Osteoblast (primary cell): ENCODE data around the gene THAP7. TPM values are rescaled to one million over a fixed set of nuclear protein-coding genes. Genes with fewer than 3 reads are reported as not detected.
A peak's percentile ranks its signal among the peaks of the same experiment; 100 is the strongest.

Experiments used
- DNase-seq: peaks from one replicate; pipeline ENCODE4 v3.0.0; 2011; ENCODE audit warnings: low spot score, mixed read lengths; ENCODE audit not compliant: insufficient read length; ENCODE audit errors: missing footprints
- H2AFZ ChIP-seq: 2 replicates; pipeline ENCODE4 v1.6.0; 2011; ENCODE audit warnings: mild to moderate bottlenecking, low read length
- H3K27ac ChIP-seq: 2 replicates; pipeline ENCODE4 v1.5.1; 2011; ENCODE audit warnings: mild to moderate bottlenecking, low read depth, low read length, moderate library complexity
- H3K27me3 ChIP-seq: 2 replicates; pipeline ENCODE4 v1.6.0; 2012; ENCODE audit warnings: mild to moderate bottlenecking, control low read depth, inconsistent platforms, low read length, moderate library complexity; ENCODE audit not compliant: insufficient read depth
- H3K36me3 ChIP-seq: 2 replicates; pipeline ENCODE4 v1.5.1; 2011; ENCODE audit warnings: mild to moderate bottlenecking, low read length, control low read depth, moderate library complexity; ENCODE audit not compliant: insufficient read depth
- H3K4me1 ChIP-seq: 2 replicates; pipeline ENCODE4 v1.5.1; 2011; ENCODE audit warnings: mild to moderate bottlenecking, low read length, control low read depth, moderate library complexity; ENCODE audit not compliant: insufficient read depth
- H3K4me2 ChIP-seq: 2 replicates; pipeline ENCODE4 v1.6.0; 2011; ENCODE audit warnings: mild to moderate bottlenecking, low read length; ENCODE audit not compliant: insufficient read depth
- H3K4me3 ChIP-seq: fragments of 200-600 bp; sonication (generic); 3 replicates; pipeline ENCODE4 v1.5.1; 2012; ENCODE audit warnings: mild to moderate bottlenecking, low read length, inconsistent platforms; ENCODE audit not compliant: insufficient read depth
- H3K79me2 ChIP-seq: 2 replicates; pipeline ENCODE4 v1.6.0; 2012; ENCODE audit warnings: mild to moderate bottlenecking, low read length, control low read depth, inconsistent platforms; ENCODE audit not compliant: insufficient read depth
- H3K9me3 ChIP-seq: 2 replicates; pipeline ENCODE4 v1.5.1; 2011; ENCODE audit warnings: low read depth, low read length, control low read depth
- H4K20me1 ChIP-seq: 2 replicates; pipeline ENCODE4 v1.6.0; 2012; ENCODE audit warnings: mild to moderate bottlenecking, low read length, control low read depth; ENCODE audit not compliant: insufficient read depth
- CTCF ChIP-seq: IDR thresholded peaks from 2 replicates; pipeline ENCODE4 v1.5.1; 2011; ENCODE audit warnings: mild to moderate bottlenecking, low read depth, low read length, moderate library complexity; ENCODE audit errors: extremely low read depth
- total RNA-seq: library from RNA; depleted of rRNA; stranded (reverse); fragments of >200 nt; gene quantifications from 2 replicates; pipeline ENCODE4 v1.2.3, GENCODE V29; 2012

THAP7 gene
- total RNA-seq, 1 donor, result 24.2 TPM

DNA sequence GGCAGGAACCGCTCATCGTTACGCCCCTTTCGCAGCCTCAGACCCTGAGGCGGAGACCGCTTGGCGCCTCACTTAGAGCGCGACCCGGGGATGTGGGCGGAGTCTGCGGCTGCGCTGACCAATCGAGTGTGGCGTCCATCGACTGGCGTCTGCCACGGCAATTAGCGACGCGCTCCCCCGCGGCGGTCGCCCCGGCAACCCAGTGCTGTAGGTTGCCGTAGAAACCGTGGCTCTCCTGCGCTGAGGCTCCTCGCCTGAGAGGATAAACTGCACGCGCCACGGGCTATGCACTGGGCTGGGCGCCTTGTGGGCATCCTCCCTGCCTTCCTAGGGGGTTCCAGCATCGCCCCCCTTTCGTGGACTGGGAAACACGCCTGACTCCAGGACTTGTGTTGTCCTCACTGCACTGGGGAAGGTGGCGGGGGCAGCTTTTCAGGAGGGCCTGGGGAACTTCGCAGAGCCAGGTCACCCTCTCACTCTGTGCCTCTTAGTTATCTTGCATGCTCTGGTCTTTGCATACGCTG lies 12.3 kb upstream of the THAP7 start:
- Histone ChIP-seq H3K36me3 (no peaks in the 10 kb centered on the region), H3K27ac (peak overlapping the region; percentile 58), H3K4me1 (peaks cover 27% of the 10 kb centered on the region), H3K4me3 (peak overlapping the region; percentile 82), H3K4me2 (peak overlapping the region; percentile 92), H3K9me3 (no peaks in the 10 kb centered on the region), H2AFZ (peak overlapping the region; percentile 93), H3K27me3 (no peaks in the 10 kb centered on the region), H4K20me1 (peaks cover 7% of the 10 kb centered on the region), H3K79me2 (no peaks in the 10 kb centered on the region)
- peak; percentile 99 for DNase-seq
- no peak for TF ChIP-seq CTCF

- H2AFZ ChIP-seq, result peak overlapping the region; percentile 93
- no peaks in the 10 kb centered on the region for H3K36me3 ChIP-seq
- DNase-seq, result peak; percentile 52
- peaks cover 27% of the 10 kb centered on the region for H3K4me1 ChIP-seq
- no peak for TF ChIP-seq CTCF
- H3K4me3 ChIP-seq, result peak overlapping the region; percentile 82
- peak overlapping the region; percentile 58 for H3K27ac ChIP-seq
- no peaks in the 10 kb centered on the region for H3K27me3 ChIP-seq
- peaks cover 8% of the 10 kb centered on the region for H4K20me1 ChIP-seq
- no peaks in the 10 kb centered on the region for H3K9me3 ChIP-seq
- H3K79me2 ChIP-seq, result no peaks in the 10 kb centered on the region
- H3K4me2 ChIP-seq, result peak overlapping the region; percentile 92
Observed at GRCh38 chr22:21013657-21014201, 11.8 kb upstream of the THAP7 start.

- Histone ChIP-seq H3K4me3 (no peak overlapping the region), H3K27ac (no peak overlapping the region), H3K79me2 (no peaks in the 10 kb centered on the region), H2AFZ (no peak overlapping the region), H4K20me1 (peaks cover 8% of the 10 kb centered on the region), H3K9me3 (no peaks in the 10 kb centered on the region), H3K27me3 (no peaks in the 10 kb centered on the region), H3K4me2 (peak overlapping the region; percentile 92), H3K4me1 (peaks cover 27% of the 10 kb centered on the region), H3K36me3 (no peaks in the 10 kb centered on the region)
- TF ChIP-seq CTCF, result no peak
- peak; percentile 30 for DNase-seq
Observed at GRCh38 chr22:21012446-21013407, 10.8 kb upstream of the THAP7 start.
